Astrocyte of the hippocampus (primary cell): ENCODE data around the gene PRSS21.

ENCODE experiments used
- DNase-seq: peaks from one replicate; pipeline ENCODE4 v3.0.0; 2011; ENCODE audit warnings: low read depth, low spot score

PRSS21 gene

DNA sequence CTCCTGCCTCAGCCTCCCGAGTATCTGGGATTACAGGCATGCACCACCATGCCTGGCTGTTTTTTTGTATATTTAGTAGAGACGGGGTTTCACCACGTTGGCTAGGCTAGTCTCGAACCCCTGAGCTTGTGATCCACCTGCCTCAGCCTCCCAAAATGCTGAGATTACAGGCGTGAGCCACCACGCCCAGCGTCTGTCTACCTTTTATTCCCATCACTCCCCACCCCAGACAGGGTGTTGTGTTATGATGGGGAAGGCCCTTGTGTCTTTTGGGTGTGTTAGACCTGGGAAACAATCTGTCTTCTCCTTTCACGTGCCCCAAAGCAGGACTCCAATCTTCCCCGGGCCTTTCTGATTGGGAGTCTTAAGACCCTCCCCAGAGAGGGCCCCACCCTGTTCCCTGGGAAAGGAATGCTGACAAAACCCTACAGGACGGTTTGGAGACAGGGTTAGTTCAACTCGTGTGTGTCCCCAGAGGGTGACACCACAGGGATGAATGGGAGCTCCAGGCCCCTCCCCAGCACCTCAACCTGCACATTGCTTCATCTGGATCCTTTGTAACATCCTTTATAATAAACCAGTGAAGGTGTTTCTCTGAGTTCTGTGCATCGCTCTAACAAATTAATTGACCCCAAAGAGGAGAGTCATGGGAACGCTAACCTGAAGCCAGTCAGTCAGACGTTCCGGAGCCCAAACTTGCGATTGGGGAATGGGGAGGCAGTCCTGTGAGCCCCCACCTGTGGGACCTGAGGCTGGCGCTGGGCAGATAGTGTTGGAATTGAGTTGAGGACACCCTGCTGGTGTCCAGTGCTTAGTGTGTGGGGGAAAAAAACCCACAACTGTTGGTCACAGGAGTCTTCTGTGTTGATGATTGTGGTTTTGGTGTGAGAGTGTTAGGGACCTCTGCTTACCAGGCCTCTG, 36.8 kb upstream of the PRSS21 start:
- DNase-seq: no peak

DNA sequence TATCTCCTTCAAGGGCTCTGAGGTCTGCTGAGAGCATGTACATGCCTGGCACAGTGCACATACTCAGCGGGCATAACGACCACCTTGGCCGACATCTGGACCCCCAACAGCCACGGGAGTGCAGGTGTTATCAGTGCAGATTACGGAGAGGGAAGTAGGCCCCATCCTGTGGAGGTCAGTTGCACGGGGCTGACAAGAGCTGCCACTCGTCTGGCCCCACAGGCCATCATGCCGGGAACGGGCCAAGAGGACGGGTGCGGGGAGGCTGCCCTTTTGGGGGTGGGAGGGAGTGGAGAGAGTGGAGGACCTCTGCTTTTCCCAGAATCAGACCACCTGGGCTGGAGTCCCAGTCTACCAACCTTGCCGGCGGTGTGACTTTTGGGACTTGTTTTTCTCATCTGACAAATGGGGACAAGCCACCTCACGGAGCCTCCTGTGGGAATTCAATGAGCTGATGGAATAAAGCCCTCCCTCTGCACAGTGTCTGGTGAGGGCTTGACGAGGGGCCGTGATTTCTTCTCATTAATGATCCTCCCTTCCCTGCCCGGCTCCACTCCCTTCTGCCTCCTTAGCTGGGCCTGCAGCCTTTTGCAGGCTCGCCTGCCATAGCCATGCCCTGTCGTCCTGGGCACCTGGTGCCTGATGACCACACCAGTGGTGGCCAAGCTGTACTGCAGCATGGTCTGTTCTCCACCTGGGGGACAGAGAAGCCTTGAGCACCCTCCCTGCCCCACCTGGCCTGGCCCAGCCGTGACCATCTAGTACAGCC, 34.3 kb upstream of the PRSS21 start:
- DNase-seq: no peak

DNA sequence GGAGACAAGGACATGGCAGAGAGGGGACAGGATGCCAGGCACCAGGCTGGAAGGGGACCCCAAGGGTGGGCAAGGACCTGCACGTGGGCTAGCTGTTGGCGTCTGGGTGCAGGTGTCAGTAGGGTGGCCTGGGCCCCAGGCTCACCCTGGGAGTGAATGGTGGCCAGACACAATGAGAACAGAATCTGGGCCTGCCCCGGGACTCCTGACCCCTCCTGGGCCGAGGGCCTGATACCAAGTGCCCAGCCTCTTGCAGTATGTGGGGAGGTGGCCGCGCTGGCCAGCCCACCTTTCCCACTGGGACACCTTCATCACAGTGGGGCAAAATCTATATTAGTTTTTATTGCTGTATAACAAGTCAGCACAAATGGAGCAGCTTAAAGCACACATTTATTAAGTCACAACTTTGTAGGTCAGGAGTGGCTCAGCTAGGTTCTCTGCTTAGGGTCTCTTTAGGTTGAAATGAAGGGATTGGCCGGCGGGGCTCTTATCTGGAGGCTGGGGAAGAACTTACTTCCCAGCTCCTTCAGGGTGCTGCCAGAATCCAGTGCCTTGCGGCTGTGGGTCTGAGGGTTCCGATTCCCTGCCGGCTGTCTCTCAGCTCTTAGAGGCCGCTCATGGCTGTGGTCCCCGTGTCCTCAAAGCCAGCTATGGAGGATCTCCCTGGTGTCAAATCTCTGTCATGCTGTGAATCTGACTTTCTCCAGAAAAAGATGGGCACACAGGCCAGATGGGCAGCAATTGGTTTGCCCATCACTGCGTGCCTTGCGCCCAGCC, 33.3 kb upstream of the PRSS21 start:
- DNase-seq: no peak

DNA sequence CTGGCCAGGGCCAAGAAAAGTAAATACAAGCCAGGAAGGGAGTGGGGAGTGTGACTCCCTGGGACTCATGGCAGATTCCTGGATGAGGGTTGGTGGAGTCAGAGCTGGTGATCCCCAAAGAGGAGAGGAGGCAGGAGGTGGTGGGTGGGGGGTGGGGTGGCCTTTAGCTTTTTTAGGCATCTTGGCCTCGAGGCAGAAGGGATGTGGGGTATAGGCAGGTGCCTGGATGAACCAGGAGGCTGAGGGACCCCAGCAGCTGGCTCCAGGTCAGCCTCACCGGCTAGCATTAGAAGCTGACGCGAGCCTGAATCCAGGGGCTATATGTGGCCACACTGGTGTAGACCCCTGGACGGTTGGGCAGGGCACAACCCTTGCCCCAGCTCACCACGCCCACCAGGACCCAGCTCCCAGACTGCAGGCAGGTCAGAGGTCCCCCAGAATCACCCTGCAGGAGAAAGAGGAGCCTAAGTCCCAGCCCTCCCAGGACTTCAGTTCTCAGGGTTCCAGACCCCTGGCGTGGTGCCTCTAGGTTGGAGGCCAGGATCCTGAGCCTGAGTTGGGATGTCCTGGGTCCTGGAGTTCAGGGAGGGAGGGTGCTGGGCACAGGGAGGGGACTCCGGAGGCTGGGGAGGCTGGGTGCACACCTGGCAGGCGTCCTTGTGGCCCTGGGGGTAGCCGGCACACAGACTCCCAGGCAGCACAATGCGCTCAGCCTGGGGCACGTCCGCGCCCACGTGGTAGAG, 32.5 kb upstream of the PRSS21 start:
- DNase-seq: no peak

DNA sequence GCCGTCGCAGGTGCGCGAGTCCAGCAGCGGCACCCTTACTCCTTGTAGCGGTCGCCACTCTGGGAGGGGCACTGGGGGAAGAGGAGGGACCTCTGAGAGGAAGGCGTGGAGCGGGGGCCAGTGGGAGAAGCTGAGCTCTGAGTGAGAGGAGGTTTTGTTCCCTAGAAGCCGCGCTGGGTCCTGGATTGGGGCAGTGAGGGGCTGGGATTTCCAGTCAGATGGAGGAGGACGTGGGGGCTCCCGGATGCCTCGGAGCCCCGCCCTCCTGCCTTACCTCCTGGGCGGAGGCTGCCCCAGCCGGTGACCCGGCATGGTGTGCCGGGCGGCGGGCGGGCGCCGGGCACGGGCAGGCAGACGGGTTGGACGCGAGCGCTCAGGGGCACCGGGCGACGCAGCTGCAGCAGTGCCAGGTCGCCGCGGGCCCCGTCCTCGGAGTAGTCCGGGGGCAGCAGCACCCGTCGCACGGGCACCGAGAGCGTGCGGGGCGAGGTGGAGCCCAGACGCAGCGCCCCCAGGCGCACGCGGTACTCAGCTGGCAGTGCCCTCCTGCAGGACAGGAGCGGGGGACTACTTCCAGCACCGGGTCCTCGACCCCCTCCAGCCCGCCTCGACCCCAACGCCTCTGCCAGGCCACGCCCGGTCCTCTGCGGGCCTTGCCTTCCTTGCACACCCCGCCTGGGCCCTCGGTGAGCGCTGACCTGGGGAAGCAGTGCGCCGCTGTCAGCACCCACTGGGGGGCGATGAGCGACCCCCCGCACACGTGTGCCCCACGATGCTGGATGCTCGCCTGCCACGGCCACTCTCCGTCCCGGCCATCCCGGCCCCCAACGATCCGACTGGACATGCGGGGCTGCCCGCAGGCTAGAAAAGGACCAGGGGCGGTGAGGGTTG, 31.7 kb upstream of the PRSS21 start:
- DNase-seq: peak; percentile 34

DNA sequence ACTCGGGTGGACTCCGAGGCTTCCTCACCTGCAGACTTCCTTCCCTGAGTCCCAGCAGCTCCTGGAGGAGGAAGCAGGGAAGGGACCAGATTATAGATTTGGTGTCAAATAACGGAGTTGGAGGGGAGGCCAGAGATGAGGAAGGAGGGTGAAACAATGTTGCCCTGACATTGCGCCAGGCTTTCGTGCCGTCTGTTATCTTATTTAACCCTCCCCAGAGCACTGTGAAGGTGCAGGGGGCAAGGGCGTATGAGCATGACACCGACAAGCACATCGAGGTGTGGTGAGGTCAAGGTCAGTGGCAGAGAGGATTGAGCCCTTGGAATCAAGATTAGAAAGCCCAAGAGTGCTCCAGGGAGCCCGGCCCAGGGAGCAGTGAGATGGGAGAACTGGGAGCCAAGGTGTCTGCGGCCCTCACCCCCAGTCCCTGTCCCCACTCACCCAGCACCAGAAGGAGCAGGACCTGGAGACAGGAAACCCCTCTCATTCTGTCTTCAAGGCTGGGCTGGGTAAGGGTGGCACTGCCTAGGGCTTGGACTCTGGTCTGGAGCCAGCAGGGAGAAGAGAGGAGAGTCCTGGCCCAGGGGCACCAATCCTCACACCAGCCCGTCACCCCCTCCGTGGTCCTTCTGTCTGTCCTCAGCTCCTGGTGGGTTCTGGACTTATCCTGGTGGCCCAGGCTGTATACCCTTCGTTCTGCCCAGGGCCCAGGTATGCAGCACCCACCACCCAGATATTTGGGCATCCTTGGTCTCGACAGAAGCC, 30.8 kb upstream of the PRSS21 start:
- DNase-seq: no peak

DNA sequence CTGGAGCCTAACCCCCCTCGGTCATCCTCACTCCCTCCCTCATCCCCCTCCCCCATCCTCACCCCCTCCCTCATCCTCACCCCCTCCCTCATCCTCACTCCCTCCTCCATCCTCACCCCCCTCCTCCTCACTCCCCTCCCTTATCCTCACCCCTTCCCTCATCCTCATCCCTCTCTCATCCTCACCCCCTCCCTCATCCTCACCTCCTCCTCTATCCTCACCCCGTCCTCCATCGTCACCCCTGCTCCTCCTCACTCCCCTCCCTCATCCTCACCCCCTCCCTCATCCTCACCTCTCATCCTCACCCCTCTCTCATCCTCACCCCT, 30.2 kb upstream of the PRSS21 start:
- no peak for DNase-seq

DNA sequence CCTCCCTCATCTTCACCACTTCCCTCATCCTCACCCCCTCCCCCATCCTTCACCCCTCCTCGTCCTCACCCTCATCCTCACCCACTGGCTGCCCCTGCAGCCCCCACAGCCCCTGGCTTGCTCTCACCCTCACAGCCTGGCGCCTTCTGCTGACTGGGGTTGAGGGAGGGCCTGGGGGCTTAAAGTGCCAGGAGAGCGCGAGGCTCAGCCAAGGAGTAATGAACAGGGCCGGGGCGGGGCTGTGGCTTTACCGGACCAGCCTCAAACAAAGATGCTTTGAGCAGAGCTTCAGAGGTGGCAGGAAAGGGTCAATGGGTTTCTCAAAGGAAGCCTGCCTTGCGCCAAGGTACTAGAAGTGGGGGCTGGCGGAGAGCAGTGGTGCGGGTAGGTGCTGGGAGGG, 29.6 kb upstream of the PRSS21 start, which contains the start of gene PRSS33:
Gene PRSS33, minus strand, starts transcription at position 155 of the 400 bp plus-strand sequence. CDS start 1,013 bp downstream, outside the sequence.
- peak; percentile 55 for DNase-seq

DNA sequence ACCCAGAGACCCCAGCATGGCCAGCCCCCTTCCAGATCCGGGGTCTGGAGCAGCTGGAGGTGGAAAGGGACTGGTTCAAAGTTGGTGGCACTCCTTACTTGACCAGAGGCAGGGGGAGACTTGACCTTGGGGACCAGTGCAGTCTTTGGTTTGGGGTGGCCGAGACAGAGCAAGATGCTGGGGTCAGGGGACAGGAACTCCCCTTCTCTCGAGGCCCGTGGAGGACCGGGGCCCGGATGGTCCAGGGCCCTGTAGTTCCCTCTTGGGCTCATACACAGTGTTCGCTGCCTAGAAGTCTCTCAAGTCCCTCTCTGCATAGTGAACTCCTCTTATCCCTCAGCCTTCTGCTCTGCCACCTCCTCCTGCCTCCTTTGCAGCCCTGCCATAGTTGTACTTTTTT, 29.1 kb upstream of the PRSS21 start:
- DNase-seq: no peak

DNA sequence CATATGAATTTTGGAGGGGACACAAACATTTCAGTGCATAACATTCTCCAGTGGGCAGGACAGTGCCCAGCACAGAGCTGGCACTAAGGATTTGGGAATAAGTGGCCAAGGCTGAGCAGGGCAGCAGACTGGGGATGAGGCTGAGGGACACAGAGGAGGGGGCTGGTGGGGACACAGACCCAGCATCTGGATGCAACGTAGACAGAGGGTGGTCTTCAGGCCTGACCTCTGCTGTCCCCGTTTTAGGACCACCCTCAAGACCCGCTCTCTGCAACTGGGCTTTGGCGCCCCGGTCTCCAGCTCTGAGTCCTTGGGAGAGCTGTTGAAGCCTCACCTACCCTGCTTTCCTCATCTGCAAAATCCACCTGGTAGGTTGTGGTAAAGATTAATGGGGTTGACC, 26.4 kb upstream of the PRSS21 start:
- no peak for DNase-seq

DNA sequence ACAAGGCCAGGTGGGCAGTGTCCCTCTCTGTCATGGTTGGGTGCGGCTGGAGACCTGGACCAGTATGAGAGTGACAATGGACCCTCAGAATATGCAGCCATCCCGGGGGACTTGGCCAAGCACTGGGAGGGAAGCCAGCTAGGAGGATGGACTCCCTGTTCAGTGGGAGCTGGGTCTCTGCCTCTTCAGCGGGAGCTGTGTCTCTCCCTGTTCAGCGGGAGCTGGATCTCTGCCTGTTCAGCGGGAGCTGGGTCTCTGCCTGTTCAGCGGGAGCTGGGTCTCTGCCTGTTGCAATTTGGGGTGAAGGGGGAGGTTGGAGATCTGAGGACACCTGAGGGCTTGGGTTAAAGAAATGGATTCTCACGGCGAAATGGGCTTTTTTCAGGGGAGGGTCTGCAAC, 25.9 kb upstream of the PRSS21 start:
- no peak for DNase-seq

DNA sequence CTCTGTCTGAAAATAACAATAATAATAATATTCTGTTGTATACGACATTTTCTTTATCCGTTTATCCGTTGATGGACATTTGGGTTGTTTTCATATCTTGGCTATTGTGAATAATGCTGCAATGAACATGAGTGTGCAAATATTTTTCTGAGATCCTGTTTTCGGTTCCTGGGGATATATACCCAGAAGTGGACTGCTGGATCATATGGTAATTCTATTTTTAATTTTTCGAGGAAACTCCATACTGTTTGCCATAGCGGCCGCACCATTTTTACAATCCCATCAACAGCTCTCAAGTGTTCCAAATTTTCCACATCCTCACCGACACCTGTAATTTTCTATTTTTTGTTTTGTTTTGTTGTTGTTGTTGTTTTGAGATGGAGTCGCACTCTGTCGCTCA, 24.1 kb upstream of the PRSS21 start:
- DNase-seq: no peak

DNA sequence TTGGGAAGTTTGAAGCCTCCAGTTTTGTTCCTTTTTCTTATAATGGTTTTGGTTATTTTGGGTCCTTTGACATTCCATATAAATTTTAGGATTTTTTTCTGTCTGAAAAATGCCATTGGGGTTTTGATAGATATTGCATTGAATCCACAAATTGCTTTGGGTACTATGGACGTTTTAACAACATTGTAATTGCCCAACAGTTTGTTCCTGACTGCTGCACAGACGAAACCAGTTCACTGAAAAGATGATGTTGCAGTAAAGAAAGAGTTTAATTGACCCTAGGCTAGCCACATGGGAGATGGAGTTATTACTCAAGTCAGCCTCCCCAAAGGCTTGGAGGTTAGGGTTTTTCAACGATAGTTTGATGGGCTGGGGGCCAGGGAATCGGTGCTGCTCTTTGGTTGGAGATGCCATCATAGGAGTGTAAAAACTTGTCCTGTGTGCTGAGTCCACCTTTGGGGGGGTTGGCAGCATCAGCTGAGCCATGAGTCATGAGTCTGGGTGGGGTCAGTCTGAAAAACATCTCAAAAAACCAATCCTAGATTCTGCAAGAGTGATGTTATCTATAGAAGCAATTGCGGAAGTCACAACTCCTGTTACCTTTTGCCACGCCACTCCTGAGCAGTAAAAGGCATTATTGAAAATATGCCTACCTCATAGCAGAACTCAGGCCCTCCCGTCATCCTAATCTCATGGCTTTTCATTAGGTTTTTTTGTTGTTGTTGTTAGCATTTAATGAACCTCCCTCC, 21.5 kb upstream of the PRSS21 start:
- no peak for DNase-seq

DNA sequence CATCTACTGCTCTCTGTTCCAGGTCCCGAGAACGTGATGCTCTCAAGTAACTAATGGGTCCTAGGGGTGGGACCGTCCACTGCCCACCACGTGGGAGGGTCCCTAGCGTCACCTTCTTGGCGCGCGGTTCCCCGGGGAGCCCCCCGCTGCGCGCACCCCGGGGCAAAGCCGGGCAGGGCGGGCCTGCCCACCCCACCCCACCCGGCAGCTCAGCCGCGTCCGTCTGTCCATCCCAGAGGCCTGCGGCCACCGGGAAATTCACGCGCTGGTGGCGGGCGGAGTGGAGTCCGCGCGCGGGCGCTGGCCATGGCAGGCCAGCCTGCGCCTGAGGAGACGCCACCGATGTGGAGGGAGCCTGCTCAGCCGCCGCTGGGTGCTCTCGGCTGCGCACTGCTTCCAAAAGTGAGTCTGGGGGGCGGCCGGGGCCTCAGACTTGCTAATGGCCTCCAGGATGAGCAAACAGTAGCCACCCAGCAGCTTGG, 18.3 kb upstream of the PRSS21 start:
- DNase-seq: no peak

DNA sequence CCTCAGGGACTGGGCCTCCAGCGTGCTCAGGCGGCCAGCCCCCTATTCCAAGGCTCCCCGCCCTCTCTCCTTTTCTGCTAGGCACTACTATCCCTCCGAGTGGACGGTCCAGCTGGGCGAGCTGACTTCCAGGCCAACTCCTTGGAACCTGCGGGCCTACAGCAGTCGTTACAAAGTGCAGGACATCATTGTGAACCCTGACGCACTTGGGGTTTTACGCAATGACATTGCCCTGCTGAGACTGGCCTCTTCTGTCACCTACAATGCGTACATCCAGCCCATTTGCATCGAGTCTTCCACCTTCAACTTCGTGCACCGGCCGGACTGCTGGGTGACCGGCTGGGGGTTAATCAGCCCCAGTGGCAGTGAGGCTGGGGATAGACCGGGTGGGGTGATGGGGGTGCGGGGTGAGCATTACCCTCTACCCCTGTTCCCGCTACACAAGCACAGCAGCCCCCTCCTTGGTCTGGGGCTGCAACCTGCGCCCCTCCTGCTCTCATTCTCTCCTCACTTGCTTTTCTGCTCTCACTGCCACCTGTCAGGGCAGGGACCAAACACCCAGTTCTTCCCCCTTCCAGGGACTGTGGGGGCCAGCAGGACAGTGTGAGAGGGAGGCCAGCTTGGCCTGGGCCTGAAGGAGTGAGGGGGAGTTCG, 17.7 kb upstream of the PRSS21 start:
- no peak for DNase-seq

DNA sequence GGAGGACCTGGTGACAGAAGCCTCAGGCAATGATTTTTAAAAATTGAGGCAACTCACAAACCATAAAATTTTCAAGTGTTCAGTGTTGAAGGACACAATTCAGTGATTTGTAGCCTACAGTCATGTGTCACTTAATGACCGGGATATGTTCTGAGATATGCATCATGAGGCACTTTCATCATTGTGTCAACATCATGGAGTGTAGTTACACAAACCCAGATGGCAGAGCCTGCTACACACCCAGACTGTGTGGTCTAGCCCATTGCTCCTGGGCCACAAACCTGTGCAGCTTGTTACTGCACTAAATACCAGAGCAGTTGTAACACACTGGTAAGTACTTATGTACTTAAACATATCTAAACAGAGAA, 17.2 kb upstream of the PRSS21 start:
- DNase-seq: no peak

DNA sequence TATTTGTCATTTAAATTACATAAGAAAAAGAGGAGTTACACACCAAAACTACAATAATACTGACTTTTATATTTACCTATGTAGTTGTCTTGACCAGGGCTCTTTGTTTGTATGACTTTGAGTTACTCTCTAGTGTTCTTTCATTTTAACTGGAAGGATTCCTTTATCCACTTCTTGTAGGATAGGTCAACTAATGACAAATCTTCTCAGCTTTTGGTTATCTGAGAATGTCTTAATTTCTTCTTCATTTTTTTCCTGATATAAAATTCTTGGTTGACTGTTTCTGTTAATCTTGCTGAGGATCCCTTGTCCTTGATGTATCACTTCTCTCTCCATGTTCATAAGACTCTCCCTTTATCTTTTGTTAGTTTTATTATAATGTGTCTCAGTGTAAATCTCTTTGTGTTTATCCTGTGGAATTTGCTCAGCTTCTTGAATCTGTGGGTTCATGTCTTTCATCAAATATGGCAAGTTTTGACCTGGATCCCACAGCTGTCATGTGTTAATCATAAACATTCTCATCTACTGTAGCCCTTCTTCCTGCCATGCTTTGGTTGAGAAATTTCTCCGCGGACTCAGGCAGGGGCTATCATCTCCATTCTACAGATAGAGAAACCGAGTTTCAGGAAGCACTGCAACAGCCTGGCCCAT, 13.4 kb upstream of the PRSS21 start:
- no peak for DNase-seq

DNA sequence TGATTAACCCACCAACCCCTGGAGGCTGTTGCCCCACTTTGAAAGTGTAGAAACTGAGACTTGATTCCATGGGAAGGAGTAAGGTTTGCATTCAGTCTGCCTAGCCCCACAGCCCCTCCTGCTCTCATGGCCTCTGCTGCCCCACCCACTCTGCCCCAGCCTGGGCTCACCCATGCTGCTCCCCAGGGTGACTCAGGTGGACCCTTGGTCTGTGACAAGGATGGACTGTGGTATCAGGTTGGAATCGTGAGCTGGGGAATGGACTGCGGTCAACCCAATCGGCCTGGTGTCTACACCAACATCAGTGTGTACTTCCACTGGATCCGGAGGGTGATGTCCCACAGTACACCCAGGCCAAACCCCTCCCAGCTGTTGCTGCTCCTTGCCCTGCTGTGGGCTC, 12.3 kb upstream of the PRSS21 start:
- no peak for DNase-seq
